Esophagus muscularis mucosa (tissue), 4 donors: ENCODE data around the gene SLC4A2.

ENCODE experiments used
- CTCF ChIP-seq, 3 experiments: fragments of 200-600 bp in 2 of 3; fragments of 450-650 bp in 1 of 3; sonication (generic) in 2 of 3; IDR thresholded peaks; one replicate each; pipeline ENCODE4 v1.5.1; 2017 to 2019; ENCODE audit warnings: antibody characterized with exemption in 3 of 3, mild to moderate bottlenecking in 2 of 3, moderate library complexity in 1 of 3
- EP300 ChIP-seq: sonication (generic); formaldehyde crosslinking; IDR thresholded peaks from one replicate; pipeline ENCODE4 v1.6.1; 2017; ENCODE audit warnings: antibody characterized with exemption
- POLR2A ChIP-seq: fragments of 450-650 bp; IDR thresholded peaks from one replicate; pipeline ENCODE4 v1.6.1; 2017; ENCODE audit warnings: antibody characterized with exemption, moderate library complexity, mild to moderate bottlenecking, low read depth

- TF ChIP-seq CTCF (IDR thresholded peaks at IDR 0.05) (no peak), EP300 (no peak), POLR2A (no peak)
Observed at GRCh38 chr7:151062111-151062398, 2.7 kb downstream of the SLC4A2 start.
